Ovary (tissue), 3 donors: ENCODE measurements around the gene SPO11.

Source experiments
- CTCF ChIP-seq, 3 donors: fragments of 450-650 bp in 2 of 3; fragments of 200-600 bp in 1 of 3; IDR thresholded peaks; one replicate each; pipeline versions ENCODE4 v1.5.1 to v1.8.0; 2016 to 2022; ENCODE audit warnings: antibody characterized with exemption in 3 of 3, mild to moderate bottlenecking in 1 of 3
- EP300 ChIP-seq: sonication (generic); formaldehyde crosslinking; IDR thresholded peaks from one replicate; pipeline ENCODE4 v1.6.1; 2017; ENCODE audit warnings: antibody characterized with exemption
- donor health status: DM: no; HTN: no; CAD: no.

- TF ChIP-seq EP300, result no peak
- no peak for TF ChIP-seq CTCF (IDR thresholded peaks at IDR 0.05)
These were observed 20.6 kb downstream of the SPO11 start for GRCh38 chr20:57350081-57350710.
